ENCODE data around the gene HECW1.
"Not testable (repeated sequence)": the region's sequence is repeated elsewhere in the genome, so short reads cannot be mapped to it uniquely, and the experiment has no call there.

HECW1 gene

DNA sequence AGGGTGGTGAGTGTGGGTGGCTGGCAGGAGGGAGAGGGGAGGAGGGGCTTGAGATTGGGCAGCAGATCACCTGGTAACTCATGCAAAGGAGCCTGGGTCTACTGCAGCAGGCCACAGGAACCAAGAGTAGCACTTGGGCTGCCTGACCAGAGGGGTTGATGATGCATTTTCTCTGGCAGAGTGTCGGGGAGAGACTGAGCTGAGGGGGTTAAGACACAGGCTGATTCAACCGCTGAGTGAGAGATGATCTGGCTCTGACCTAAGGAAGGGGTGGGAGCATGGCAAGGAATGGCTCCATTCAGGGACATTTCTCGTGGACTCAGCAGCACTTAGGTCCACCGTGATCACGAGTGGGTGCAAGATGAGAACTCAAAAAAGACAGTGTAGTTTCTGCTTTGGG lies 355.0 kb downstream of the HECW1 start:
- DNase-seq (ENCODE audit: low read depth in 2 of 2) = no peak

GRCh38 chr7:43467846-43468245 lies 355.4 kb downstream of the HECW1 start:
- no peak for DNase-seq (ENCODE audit: low read depth in 2 of 2)

- no peak for DNase-seq (ENCODE audit: low read depth in 2 of 2)
These were observed 356.6 kb downstream of the HECW1 start for GRCh38 chr7:43469051-43469450.

- DNase-seq (ENCODE audit: low read depth in 2 of 2) = no peak
These were observed 357.7 kb downstream of the HECW1 start for GRCh38 chr7:43470110-43470509.

GRCh38 chr7:43475983-43476382 lies 363.5 kb downstream of the HECW1 start:
- DNase-seq (ENCODE audit: low read depth in 2 of 2) = no peak

- no peak for DNase-seq (ENCODE audit: low read depth in 2 of 2)
These were observed 364.4 kb downstream of the HECW1 start for GRCh38 chr7:43476896-43477295.

GRCh38 chr7:43479042-43479441 lies 366.6 kb downstream of the HECW1 start:
- no peak for DNase-seq (ENCODE audit: low read depth in 2 of 2)

- no peak for DNase-seq (ENCODE audit: low read depth in 2 of 2)
These were observed 367.1 kb downstream of the HECW1 start for GRCh38 chr7:43479543-43479942.

- no peak for DNase-seq (ENCODE audit: low read depth in 2 of 2)
These were observed 368.1 kb downstream of the HECW1 start for GRCh38 chr7:43480581-43480980.

DNA sequence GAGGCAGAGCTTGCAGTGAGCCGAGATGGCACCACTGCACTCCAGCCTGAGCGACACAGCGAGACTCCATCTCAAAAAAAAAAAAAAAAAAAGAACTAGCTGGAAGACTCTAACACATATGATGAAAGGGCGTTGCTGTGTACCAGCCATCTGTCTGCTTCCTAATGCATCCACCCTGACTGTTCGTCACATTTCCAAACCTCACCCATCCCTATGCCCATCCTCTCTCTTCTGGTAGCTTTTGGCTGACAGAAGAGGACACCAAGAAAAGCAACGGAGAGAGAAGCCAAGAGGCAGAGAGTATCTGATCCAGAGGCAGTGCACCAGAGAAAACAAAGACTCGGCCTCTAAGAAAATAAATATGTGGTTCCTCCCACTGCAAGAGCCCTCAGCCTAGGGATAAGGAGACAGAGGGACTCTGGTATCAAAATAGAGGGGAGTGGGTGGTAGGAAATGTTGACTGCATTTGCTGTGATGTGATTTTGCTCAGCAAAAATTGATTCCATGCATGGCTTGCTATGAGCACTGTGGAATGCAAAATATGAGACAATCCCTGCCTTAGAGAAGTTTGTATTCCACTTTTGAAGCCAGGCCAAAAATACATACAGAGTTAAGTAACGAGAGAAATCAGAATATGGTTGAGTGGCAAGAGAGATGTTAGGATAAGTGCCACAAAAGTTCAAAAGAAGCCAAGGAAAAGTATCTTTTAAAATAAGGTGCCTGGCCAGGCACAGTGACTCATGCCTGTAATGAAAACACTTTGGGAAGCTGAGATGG lies 369.6 kb downstream of the HECW1 start:
- DNase-seq (ENCODE audit: low read depth in 2 of 2) = no peak

- no peak for DNase-seq (ENCODE audit: low read depth in 2 of 2)
These were observed 370.3 kb downstream of the HECW1 start for GRCh38 chr7:43482679-43483252.

- no peak for DNase-seq (ENCODE audit: low read depth in 2 of 2)
These were observed 372.4 kb downstream of the HECW1 start for GRCh38 chr7:43484678-43485395.

DNA sequence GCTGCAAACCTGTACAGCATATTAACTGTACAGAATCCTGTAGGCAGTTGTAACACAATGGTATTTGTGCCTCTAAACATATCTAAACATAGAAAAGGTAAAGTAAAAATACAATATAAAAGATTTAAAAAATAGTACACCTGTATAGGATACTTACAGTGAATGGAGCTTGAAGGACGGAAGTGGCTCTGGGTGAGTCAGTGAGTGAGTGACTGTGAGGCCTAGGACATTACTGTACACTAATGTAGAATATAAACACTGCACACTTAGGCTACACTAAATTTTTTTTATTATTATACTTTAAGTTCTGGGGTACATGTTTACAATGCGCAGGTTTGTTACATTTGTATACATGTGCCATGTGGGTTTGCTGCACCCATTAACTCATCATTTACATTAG lies 373.1 kb downstream of the HECW1 start:
- no peak for DNase-seq (ENCODE audit: low read depth in 2 of 2)

GRCh38 chr7:43486008-43486407 lies 373.6 kb downstream of the HECW1 start:
- not testable (repeated sequence) for DNase-seq (ENCODE audit: low read depth in 2 of 2)

DNA sequence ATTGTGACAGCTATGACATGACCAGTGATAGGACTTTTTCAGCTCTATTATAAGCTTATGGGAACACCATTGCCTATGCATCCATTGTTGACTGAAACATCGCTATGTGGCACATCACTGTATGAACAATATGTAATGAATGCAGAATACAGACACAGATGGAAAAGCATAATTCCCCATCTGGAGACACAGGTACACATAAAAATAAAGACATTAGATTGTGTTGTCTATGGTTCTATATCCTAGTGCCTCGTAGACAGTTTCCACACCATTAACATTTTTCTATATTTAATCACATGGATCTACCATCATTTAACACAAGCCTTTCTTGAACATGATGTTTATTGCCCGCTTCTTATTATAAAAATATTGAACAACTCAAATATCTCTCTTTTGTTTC lies 374.2 kb downstream of the HECW1 start:
- DNase-seq (ENCODE audit: low read depth in 2 of 2) = no peak

DNA sequence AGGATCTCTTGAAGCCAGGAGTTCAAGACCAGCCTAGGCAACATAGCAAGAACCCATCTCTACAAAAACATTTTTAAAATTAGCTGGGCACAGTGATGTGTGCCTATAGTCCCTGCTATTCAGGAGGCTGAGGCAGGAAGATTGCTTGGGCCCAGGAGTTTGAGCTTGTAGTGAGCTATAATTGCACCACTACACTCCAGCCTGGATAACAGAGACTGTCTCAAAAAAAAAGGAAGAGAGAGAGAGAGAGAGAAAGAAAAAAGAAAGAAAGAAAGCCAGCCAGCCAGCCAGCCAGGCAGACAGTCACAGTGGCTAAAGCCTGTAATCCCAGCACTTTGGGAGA lies 375.3 kb downstream of the HECW1 start:
- DNase-seq (ENCODE audit: low read depth in 2 of 2) = no peak

- DNase-seq (ENCODE audit: low read depth in 2 of 2) = no peak
These were observed 376.8 kb downstream of the HECW1 start for GRCh38 chr7:43489257-43489656.

- no peak for DNase-seq (ENCODE audit: low read depth in 2 of 2)
These were observed 377.6 kb downstream of the HECW1 start for GRCh38 chr7:43490016-43490415.

DNA sequence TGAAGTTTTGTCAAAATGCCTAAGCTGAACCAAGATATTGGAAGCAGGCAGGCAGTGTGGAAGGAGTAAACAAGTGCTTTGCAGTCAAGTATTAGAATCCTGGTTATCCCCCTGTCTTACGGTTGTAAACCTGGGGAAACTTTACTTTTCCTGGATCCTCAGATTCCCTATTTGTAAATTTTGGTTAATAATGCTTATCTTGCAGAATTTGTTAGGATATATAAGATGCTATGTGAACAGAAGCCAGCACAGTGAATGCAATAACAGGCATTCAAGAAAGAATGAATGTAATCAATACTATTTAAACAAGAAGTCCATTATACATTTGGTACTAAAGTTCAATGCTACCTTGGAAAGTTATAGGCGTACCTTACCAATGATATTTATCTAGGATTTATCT lies 378.7 kb downstream of the HECW1 start:
- DNase-seq (ENCODE audit: low read depth in 2 of 2) = no peak

GRCh38 chr7:43491984-43492383 lies 379.5 kb downstream of the HECW1 start:
- DNase-seq (ENCODE audit: low read depth in 2 of 2) = no peak

DNA sequence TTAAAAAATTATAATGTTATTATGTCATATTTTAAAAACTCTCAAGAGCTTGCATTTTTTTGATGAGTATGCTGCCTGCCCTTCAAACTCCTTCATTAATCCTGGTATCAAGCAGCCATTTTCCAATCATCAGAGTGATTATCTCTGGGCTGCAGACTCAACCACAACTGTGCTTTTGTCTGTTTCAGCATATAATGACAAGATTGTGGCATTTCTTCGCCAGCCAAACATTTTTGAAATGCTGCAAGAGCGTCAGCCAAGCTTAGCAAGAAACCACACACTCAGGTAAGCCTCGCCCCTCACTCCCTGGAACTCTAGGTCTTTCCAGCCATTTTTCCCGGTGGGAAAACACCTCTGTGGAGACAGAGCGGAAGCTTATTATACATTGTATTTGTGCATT lies 380.4 kb downstream of the HECW1 start:
- no peak for DNase-seq (ENCODE audit: low read depth in 2 of 2)

DNA sequence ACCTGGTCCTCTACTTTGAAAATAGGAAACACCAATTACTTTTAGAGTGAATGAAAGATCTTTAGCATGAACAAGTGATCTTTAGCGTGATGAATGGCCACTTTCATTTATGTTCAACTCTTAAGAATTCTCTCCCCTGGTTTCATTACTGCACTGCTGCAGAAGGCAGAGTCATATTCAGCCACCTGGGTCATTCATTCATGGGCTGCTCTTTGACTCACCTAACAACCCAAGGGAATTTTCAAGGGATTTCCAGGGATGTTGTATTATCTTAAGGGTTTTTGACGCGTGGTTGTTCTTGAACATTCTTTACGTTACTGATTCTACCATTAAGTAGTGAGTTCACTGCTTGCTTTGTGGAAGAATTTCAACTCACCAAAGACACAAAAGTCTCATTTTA lies 383.1 kb downstream of the HECW1 start:
- DNase-seq (ENCODE audit: low read depth in 2 of 2) = no peak

DNA sequence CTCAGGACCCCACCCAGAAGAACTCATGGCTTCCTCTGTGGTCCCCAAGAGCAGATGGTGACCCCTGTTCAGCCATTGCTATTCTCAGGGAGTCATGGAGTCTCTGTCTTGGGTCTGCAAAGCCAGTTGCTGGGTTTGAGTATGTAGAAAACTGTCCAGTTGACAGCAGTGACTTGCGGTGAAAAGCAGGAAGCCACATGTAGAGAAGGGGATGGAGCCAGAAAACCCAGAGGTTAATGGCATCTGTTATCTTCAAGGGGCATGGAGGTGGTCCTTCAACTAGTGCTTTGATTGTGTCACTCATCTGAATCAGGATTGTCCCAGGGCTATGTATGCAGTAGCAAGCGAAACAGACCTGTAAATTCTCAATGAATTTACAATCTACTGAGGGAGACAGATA lies 384.1 kb downstream of the HECW1 start:
- DNase-seq (ENCODE audit: low read depth in 2 of 2) = no peak

Measured in stimulated activated CD4-positive, alpha-beta T cell treated with anti-CD3 and anti-CD28 coated beads, Interleukin-1b, Interleukin-23, amount 100 ng/mL, for 4 hours (primary cell).